HepG2 (cell line): ENCODE data around the gene CCDC28A. TPM values are rescaled to one million over a fixed set of nuclear protein-coding genes. Genes with fewer than 3 reads are reported as not detected.

Experiments used
- AGO1 ChIP-seq: fragments of 200-400 bp; formaldehyde crosslinking; IDR thresholded peaks from 2 replicates; pipeline ENCODE4 v1.6.1; 2017; ENCODE audit warnings: mild to moderate bottlenecking, low read depth, low read length, moderate library complexity; ENCODE audit not compliant: poor library complexity, severe bottlenecking
- AGO2 ChIP-seq: fragments of 200-400 bp; formaldehyde crosslinking; optimal IDR thresholded peaks from 2 replicates; pipeline ENCODE3; 2017; ENCODE audit warnings: mild to moderate bottlenecking, low read depth, low read length, moderate library complexity
- FOXA1 ChIP-seq, 2 experiments: fragments of 450-650 bp in 1 of 2; sonication (generic) in 1 of 2; formaldehyde crosslinking in 1 of 2; IDR thresholded peaks; 2 replicates each; pipeline versions ENCODE4 v1.4.0 to v1.6.1; 2016 to 2020; ENCODE audit warnings: missing genetic modification reagents in 1 of 2
- MLXIP ChIP-seq: sonication (generic); formaldehyde crosslinking; IDR thresholded peaks from 2 replicates; pipeline ENCODE4 v1.9.0; 2021; ENCODE audit warnings: missing genetic modification reagents, borderline replicate concordance
- NCOA2 ChIP-seq: sonication (generic); formaldehyde crosslinking; IDR thresholded peaks from 2 replicates; pipeline ENCODE4 v1.8.0; 2022; ENCODE audit warnings: inconsistent platforms
- NCOR1 ChIP-seq: fragments of 200-600 bp; sonication (generic); IDR thresholded peaks from 2 replicates; pipeline ENCODE4 v1.7.0; 2017; ENCODE audit warnings: antibody characterized with exemption, low read length, borderline replicate concordance
- PAX8 ChIP-seq: sonication (generic); formaldehyde crosslinking; IDR thresholded peaks from 2 replicates; pipeline ENCODE4 v1.8.0; 2022; ENCODE audit warnings: mild to moderate bottlenecking, missing genetic modification reagents, borderline replicate concordance
- RXRB ChIP-seq: IDR thresholded peaks from 2 replicates; pipeline ENCODE4 v1.6.1; 2016; ENCODE audit warnings: borderline replicate concordance, missing genetic modification reagents, missing compliant biosample characterization
- SALL2 ChIP-seq: sonication (generic); formaldehyde crosslinking; IDR thresholded peaks from 2 replicates; pipeline ENCODE4 v1.8.1; 2023; ENCODE audit warnings: mild to moderate bottlenecking, missing genetic modification reagents, inconsistent platforms
- SP1 ChIP-seq, 2 experiments: fragments of 450-650 bp in 1 of 2; sonication (generic) in 1 of 2; formaldehyde crosslinking in 1 of 2; IDR thresholded peaks; 2 replicates each; pipeline versions ENCODE4 v1.4.0 to v1.6.1; 2016 to 2020; ENCODE audit warnings: missing genetic modification reagents in 1 of 2
- SUZ12 ChIP-seq: fragments of 150-350 bp; IDR thresholded peaks from 2 replicates; pipeline ENCODE4 v1.6.1; 2014; ENCODE audit warnings: low read depth, low read length
- YEATS2 ChIP-seq: sonication (generic); formaldehyde crosslinking; IDR thresholded peaks from 2 replicates; pipeline ENCODE4 v1.4.0; 2020; ENCODE audit warnings: missing genetic modification reagents, borderline replicate concordance
- ZBTB49 ChIP-seq: sonication (generic); formaldehyde crosslinking; IDR thresholded peaks from 2 replicates; pipeline ENCODE4 v1.4.0; 2020; ENCODE audit warnings: missing genetic modification reagents, borderline replicate concordance
- ZNF646 ChIP-seq: sonication (generic); formaldehyde crosslinking; IDR thresholded peaks from 2 replicates; pipeline ENCODE4 v1.9.0; 2021; ENCODE audit warnings: mild to moderate bottlenecking, missing genetic modification reagents
- ZNF672 ChIP-seq: sonication (generic); formaldehyde crosslinking; IDR thresholded peaks from 2 replicates; pipeline ENCODE4 v1.8.1; 2022; ENCODE audit warnings: missing genetic modification reagents
- polyA plus RNA-seq, 8 experiments: library from polyadenylated mRNA; depleted of rRNA in 3 of 8; stranded (reverse) in 7 of 8; unstranded in 1 of 8; fragments of >200 nt; fragmentation: Illumina TruSeq in 4 of 8; extraction: Trizol in 4 of 8; gene quantifications; 2 replicates each; pipeline versions ENCODE4 v1.2.1 to v1.2.3, GENCODE V29; 2011 to 2016; ENCODE audit warnings: low read depth in 4 of 8, missing spikeins in 1 of 8, mixed read lengths in 1 of 8; ENCODE audit not compliant: insufficient read depth in 1 of 8
- total RNA-seq, 5 experiments: library from RNA; depleted of rRNA; stranded (reverse); fragments of >200 nt; fragmentation: Illumina TruSeq; extraction: Trizol; gene quantifications; 2 replicates each; pipeline ENCODE4 v1.2.3, GENCODE V29; 2016; ENCODE audit warnings: low read depth in 1 of 5

The CCDC28A gene
- total and polyA plus RNA-seq, 2 of the 13 experiments (the other 11 are each of a cell fraction or from before 2014, with no cell fraction given), result 15.8 TPM

GRCh38 chr6:138773177-138774091 is at the start of gene CCDC28A (continued):
- no peak for TF ChIP-seq FOXA1 (IDR thresholded peaks at IDR 0.05)
- TF ChIP-seq FOXA1 (CRISPR knock-in tag; IDR thresholded peaks at IDR 0.05), result peak; percentile 32; the same call in 1 of the 2 replicates
- TF ChIP-seq ZBTB49 (CRISPR knock-in tag), result no peak
- TF ChIP-seq AGO2, result no peak
- peak; percentile 69; the same call in 1 of the 2 replicates for TF ChIP-seq NCOR1
- peak; percentile 73 for TF ChIP-seq SUZ12
- peak; percentile 33; the same call in 1 of the 2 replicates for TF ChIP-seq RXRB (CRISPR knock-in tag)
- no peak for TF ChIP-seq SP1 (IDR thresholded peaks at IDR 0.05)
- TF ChIP-seq SP1 (CRISPR knock-in tag; IDR thresholded peaks at IDR 0.05), result peak; percentile 81
- no peak for TF ChIP-seq ZNF672 (CRISPR knock-in tag)
- peak; percentile 97 for TF ChIP-seq SALL2 (CRISPR knock-in tag)
- TF ChIP-seq NCOA2 (CRISPR knock-in tag), result 0 out of 2 replicates have a peak, but pooled peaks have one; percentile 16
- peak; percentile 23 for TF ChIP-seq AGO1
- no peak for TF ChIP-seq ZNF646 (CRISPR knock-in tag)
- peak; percentile 40; the same call in 1 of the 2 replicates for TF ChIP-seq YEATS2 (CRISPR knock-in tag)
- peak; percentile 89; the same call in 1 of the 2 replicates for TF ChIP-seq PAX8
- TF ChIP-seq MLXIP (CRISPR knock-in tag), result no peak
